Common myeloid progenitor, CD34-positive (primary cell): ENCODE results near the gene ARRDC2.
A peak's percentile ranks its signal among the peaks of the same experiment; 100 is the strongest.

ENCODE experiments used
- CTCF ChIA-PET: fragments of 350-600 bp; sonication (Branson Sonifier 250); formaldehyde crosslinking; loops from one replicate; lab custom pipeline; 2021; ENCODE audit warnings: antibody characterized with exemption; lab: Charles Lee
- POLR2A ChIA-PET: fragments of 350-600 bp; sonication (Branson Sonifier 250); formaldehyde crosslinking; loops from one replicate; lab custom pipeline; 2021; ENCODE audit warnings: antibody characterized with exemption; lab: Charles Lee
- DNase-seq, 3 donors: peaks; one replicate each; pipeline versions ENCODE4 v3.0.0 to v3.0.0-alpha.2; 2013
- H3K27ac ChIP-seq, 2 experiments: 1 replicate in 1 of 2; 2 replicates in 1 of 2; pipeline ENCODE4 v1.7.0; 2013; ENCODE audit warnings: inconsistent platforms in 2 of 2, low read length in 2 of 2, mild to moderate bottlenecking in 2 of 2, low read depth in 1 of 2, moderate library complexity in 1 of 2; ENCODE audit not compliant: severe bottlenecking in 2 of 2, insufficient read depth in 1 of 2, poor library complexity in 1 of 2
- H3K27me3 ChIP-seq, 5 experiments: replicated peaks in 2 of 5; 1 replicate in 3 of 5; 2 replicates in 2 of 5; pipeline versions ENCODE4 v1.6.1 to v1.7.0; 2013; ENCODE audit warnings: low read length in 4 of 5, mild to moderate bottlenecking in 2 of 5, moderate library complexity in 2 of 5, inconsistent platforms in 1 of 5; ENCODE audit not compliant: insufficient read depth in 5 of 5, control insufficient read depth in 4 of 5
- H3K36me3 ChIP-seq, 4 experiments: 1 replicate in 2 of 4; 2 replicates in 2 of 4; pipeline versions ENCODE4 v1.6.1 to v1.7.0; 2013; ENCODE audit warnings: low read length in 3 of 4, control low read depth in 1 of 4, mild to moderate bottlenecking in 1 of 4; ENCODE audit not compliant: control insufficient read depth in 4 of 4, insufficient read depth in 4 of 4
- H3K4me1 ChIP-seq, 4 experiments: 1 replicate in 3 of 4; 2 replicates in 1 of 4; pipeline versions ENCODE4 v1.6.1 to v1.7.1; 2013; ENCODE audit warnings: low read length in 3 of 4, mild to moderate bottlenecking in 3 of 4, control low read depth in 1 of 4, inconsistent platforms in 1 of 4, moderate library complexity in 1 of 4; ENCODE audit not compliant: control insufficient read depth in 4 of 4, insufficient read depth in 4 of 4; ENCODE audit errors: control extremely low read depth in 1 of 4
- H3K4me3 ChIP-seq, 7 experiments: 1 replicate in 4 of 7; 2 replicates in 3 of 7; pipeline versions ENCODE4 v1.5.1 to v1.7.0; 2013; ENCODE audit warnings: mild to moderate bottlenecking in 7 of 7, low read length in 6 of 7, moderate library complexity in 6 of 7, inconsistent platforms in 2 of 7, low read depth in 2 of 7, control low read depth in 1 of 7; ENCODE audit not compliant: insufficient read depth in 4 of 7, control insufficient read depth in 1 of 7; ENCODE audit errors: extremely low read depth in 1 of 7
- H3K9me3 ChIP-seq, 5 experiments: 1 replicate in 4 of 5; 2 replicates in 1 of 5; pipeline versions ENCODE4 v1.6.1 to v1.7.1; 2013; ENCODE audit warnings: low read length in 4 of 5, mild to moderate bottlenecking in 2 of 5, inconsistent platforms in 1 of 5, low read depth in 1 of 5, moderate library complexity in 1 of 5; ENCODE audit not compliant: control insufficient read depth in 4 of 5, insufficient read depth in 2 of 5; ENCODE audit errors: control extremely low read depth in 1 of 5
- WGBS: methylation state at CpG from one replicate; pipeline ENCODE4 v1.1.5; 2013; ENCODE audit not compliant: insufficient coverage; 5-methylcytosine and 5-hydroxymethylcytosine counted together

The ARRDC2 gene

GRCh38 chr19:18007044-18007916, 690 bp upstream of the ARRDC2 start:
- 1% methylated on average over 46 of the region's 46 CpGs for WGBS
- H3K36me3 ChIP-seq = peaks cover 10 to 46% (median 27%) of the 10 kb centered on the region in 4 experiments
- peak; percentile 70 to 79 (median 74) for DNase-seq
- peak overlapping the region; percentile 35 to 85 (median 59) for H3K4me3 ChIP-seq
- H3K9me3 ChIP-seq = no peaks in the 10 kb centered on the region
- H3K4me1 ChIP-seq = peaks cover 2 to 44% (median 37%) of the 10 kb centered on the region in 4 experiments
- ChIA-PET CTCF (interaction anchor here (0.7 to 12.5 kb wide), 18 partner anchors 10 to 151 kb away, joined by 3 to 197 read pairs (median 4); no protein-coding TSS in a partner anchor), POLR2A (interaction anchor here (0.6 to 3.8 kb wide), 7 partner anchors 13 to 51 kb away, joined by 4 to 32 read pairs (median 8); no protein-coding TSS in a partner anchor)
- H3K27me3 ChIP-seq = no peaks in the 10 kb centered on the region
- peak overlapping the region in 1 of 2 experiments; percentile 50 for H3K27ac ChIP-seq

GRCh38 chr19:18008814-18009213, 844 bp downstream of the ARRDC2 start:
- CTCF ChIA-PET = interaction anchor here (1.4 to 12.5 kb wide), 5 partner anchors 10 to 98 kb away, joined by 3 to 197 read pairs (median 12); no protein-coding TSS in a partner anchor
- Histone ChIP-seq H3K4me1 (peaks cover 2 to 38% (median 30%) of the 10 kb centered on the region in 4 experiments), H3K9me3 (no peaks in the 10 kb centered on the region), H3K4me3 (peak overlapping the region; percentile 31 to 85 (median 67)), H3K27ac (peak overlapping the region in 1 of 2 experiments; percentile 62), H3K36me3 (peaks cover 10 to 60% (median 42%) of the 10 kb centered on the region in 4 experiments), H3K27me3 (no peaks in the 10 kb centered on the region)
- WGBS = 92% methylated on average over 10 of the region's 11 CpGs
- POLR2A ChIA-PET = interaction anchor here (1.6 to 3.8 kb wide), 5 partner anchors 12 to 49 kb away, joined by 4 to 32 read pairs (median 16); no protein-coding TSS in a partner anchor
- DNase-seq = no peak

GRCh38 chr19:18009412-18010066, 1.6 kb downstream of the ARRDC2 start:
- Histone ChIP-seq H3K36me3 (peaks cover 10 to 65% (median 45%) of the 10 kb centered on the region in 4 experiments), H3K27ac (peak overlapping the region in 1 of 2 experiments; percentile 62), H3K4me1 (peaks cover 2 to 41% (median 34%) of the 10 kb centered on the region in 4 experiments), H3K9me3 (no peaks in the 10 kb centered on the region), H3K4me3 (peak overlapping the region; percentile 31 to 85 (median 67)), H3K27me3 (no peaks in the 10 kb centered on the region)
- ChIA-PET CTCF (interaction anchor here (1.1 to 12.5 kb wide), 5 partner anchors 9 to 50 kb away, joined by 3 to 197 read pairs (median 12); no protein-coding TSS in a partner anchor), POLR2A (interaction anchor here (1.7 to 3.8 kb wide), 4 partner anchors 11 to 49 kb away, joined by 16 to 32 read pairs (median 20); no protein-coding TSS in a partner anchor)
- WGBS = 89% methylated on average over 27 of the region's 37 CpGs
- DNase-seq = peak in 2 of 3 donors; percentile 66 to 71

GRCh38 chr19:18010149-18010548, 2.2 kb downstream of the ARRDC2 start:
- CTCF ChIA-PET = interaction anchor here (1.1 to 12.5 kb wide), 6 partner anchors 9 to 158 kb away, joined by 3 to 197 read pairs (median 4); no protein-coding TSS in a partner anchor
- no peak for DNase-seq
- peak overlapping the region in 2 of 7 experiments; percentile 78 to 85 for H3K4me3 ChIP-seq
- no peak overlapping the region for H3K27ac ChIP-seq
- H3K4me1 ChIP-seq = peaks cover 2 to 42% (median 34%) of the 10 kb centered on the region in 4 experiments
- peaks cover 12 to 67% (median 46%) of the 10 kb centered on the region in 4 experiments for H3K36me3 ChIP-seq
- POLR2A ChIA-PET = interaction anchor here (1.7 to 3.8 kb wide), 3 partner anchors 11 to 48 kb away, joined by 19 to 32 read pairs (median 20); no protein-coding TSS in a partner anchor
- no peaks in the 10 kb centered on the region for H3K27me3 ChIP-seq
- H3K9me3 ChIP-seq = no peaks in the 10 kb centered on the region
- WGBS = 98% methylated on average over 9 of the region's 11 CpGs

GRCh38 chr19:18013210-18014111, 5.5 kb downstream of the ARRDC2 start:
- POLR2A ChIA-PET = interaction anchor here (1.2 to 2.3 kb wide), 3 partner anchors 9 to 46 kb away, joined by 3 to 5 read pairs (median 4); no protein-coding TSS in a partner anchor
- peaks cover 13 to 61% (median 46%) of the 10 kb centered on the region in 4 experiments for H3K36me3 ChIP-seq

More at GRCh38 chr19:18013210-18014111, 5.5 kb downstream of the ARRDC2 start:
- WGBS = 89% methylated on average over 16 of the region's 17 CpGs
- Histone ChIP-seq H3K9me3 (no peaks in the 10 kb centered on the region), H3K4me3 (no peak overlapping the region), H3K27ac (no peak overlapping the region), H3K27me3 (no peaks in the 10 kb centered on the region), H3K4me1 (peaks cover 0 to 42% (median 35%) of the 10 kb centered on the region in 4 experiments)
- no peak for DNase-seq
- CTCF ChIA-PET = interaction anchor here (0.9 to 12.5 kb wide), 6 partner anchors 10 to 47 kb away, joined by 3 to 197 read pairs (median 6); no protein-coding TSS in a partner anchor
